Fibroblast of pulmonary artery (primary cell): ENCODE measurements around the gene COX4I1.

Experiments
- DNase-seq: peaks from one replicate; pipeline ENCODE4 v3.0.0-alpha.2; 2010; ENCODE audit warnings: low read depth
- H3K4me3 ChIP-seq: replicated peaks from 2 replicates; pipeline ENCODE4 v1.5.1; 2011; ENCODE audit warnings: low read depth, mild to moderate bottlenecking, control low read depth, low read length, moderate library complexity
- TF ChIP-seq, protein P1 (sequence below): IDR thresholded peaks from 2 replicates; pipeline ENCODE4 v1.5.1; 2011; ENCODE audit warnings: mild to moderate bottlenecking, control low read depth, low read length, inconsistent platforms; ENCODE audit errors: missing control alignments

The COX4I1 gene

DNA sequence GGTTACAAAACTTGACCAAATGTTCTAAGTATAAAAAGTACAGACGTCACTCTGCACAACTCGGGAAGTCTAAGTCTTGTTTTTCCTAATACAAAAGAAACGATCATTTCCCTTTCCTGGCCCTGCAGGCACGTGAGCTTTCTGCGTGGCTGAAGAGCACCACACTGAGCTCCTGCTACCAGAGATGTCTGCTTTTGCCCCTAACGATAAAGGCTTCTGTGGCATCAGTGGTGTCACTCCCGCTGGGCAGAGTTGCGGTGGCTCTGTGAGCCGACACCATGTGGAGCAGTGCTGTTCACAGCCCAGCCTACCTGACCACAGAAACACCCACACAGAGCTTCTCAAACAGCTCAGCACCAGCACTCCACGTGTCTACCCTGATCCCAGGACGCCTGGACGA lies 20.6 kb upstream of the COX4I1 start:
- no peak overlapping the region for H3K4me3 ChIP-seq
- DNase-seq, result no peak
- TF ChIP-seq, protein P1, sequence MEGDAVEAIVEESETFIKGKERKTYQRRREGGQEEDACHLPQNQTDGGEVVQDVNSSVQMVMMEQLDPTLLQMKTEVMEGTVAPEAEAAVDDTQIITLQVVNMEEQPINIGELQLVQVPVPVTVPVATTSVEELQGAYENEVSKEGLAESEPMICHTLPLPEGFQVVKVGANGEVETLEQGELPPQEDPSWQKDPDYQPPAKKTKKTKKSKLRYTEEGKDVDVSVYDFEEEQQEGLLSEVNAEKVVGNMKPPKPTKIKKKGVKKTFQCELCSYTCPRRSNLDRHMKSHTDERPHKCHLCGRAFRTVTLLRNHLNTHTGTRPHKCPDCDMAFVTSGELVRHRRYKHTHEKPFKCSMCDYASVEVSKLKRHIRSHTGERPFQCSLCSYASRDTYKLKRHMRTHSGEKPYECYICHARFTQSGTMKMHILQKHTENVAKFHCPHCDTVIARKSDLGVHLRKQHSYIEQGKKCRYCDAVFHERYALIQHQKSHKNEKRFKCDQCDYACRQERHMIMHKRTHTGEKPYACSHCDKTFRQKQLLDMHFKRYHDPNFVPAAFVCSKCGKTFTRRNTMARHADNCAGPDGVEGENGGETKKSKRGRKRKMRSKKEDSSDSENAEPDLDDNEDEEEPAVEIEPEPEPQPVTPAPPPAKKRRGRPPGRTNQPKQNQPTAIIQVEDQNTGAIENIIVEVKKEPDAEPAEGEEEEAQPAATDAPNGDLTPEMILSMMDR, result no peak

- DNase-seq, result no peak
- H3K4me3 ChIP-seq, result no peak overlapping the region
- TF ChIP-seq, protein P1, result no peak
Observed at GRCh38 chr16:85780281-85780680, 19.2 kb upstream of the COX4I1 start.

- DNase-seq, result no peak
- H3K4me3 ChIP-seq, result no peak overlapping the region
- TF ChIP-seq, protein P1, result no peak
Observed at GRCh38 chr16:85781156-85781555, 18.3 kb upstream of the COX4I1 start.

DNA sequence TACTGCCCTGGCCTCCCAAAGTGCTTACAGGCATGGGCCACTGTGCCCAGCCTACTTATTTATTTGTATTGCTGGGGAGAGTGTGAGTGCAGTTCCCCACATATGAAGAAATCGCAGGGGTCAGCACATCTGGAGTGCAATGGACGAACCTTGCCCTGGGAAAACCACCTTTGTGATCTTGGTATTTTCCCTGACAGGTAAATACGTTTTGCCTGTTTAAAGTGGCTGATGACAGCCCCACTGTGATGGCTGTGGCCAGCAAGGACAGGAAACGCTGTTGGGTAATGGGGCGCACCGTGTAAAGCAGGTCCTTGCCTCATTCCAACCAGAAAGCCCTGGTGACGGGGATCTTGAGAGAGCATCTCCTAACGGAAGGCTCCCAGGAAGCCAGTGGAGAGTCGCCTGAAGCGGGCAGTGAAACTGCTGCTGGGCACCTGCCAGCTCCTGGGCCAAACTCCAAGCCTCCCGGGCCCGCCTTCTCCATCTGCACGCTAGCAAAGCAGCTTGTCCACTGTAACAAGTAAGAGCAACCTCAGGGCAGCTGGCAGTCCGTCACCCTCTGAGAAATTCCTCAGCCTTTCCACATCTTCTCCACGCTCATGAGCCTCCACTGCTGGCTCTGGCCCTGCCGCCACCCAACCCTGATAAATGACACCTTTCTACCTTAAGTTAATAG lies 17.7 kb upstream of the COX4I1 start:
- DNase-seq, result peak; percentile 43
- TF ChIP-seq, protein P1, result no peak
- no peak overlapping the region for H3K4me3 ChIP-seq

DNA sequence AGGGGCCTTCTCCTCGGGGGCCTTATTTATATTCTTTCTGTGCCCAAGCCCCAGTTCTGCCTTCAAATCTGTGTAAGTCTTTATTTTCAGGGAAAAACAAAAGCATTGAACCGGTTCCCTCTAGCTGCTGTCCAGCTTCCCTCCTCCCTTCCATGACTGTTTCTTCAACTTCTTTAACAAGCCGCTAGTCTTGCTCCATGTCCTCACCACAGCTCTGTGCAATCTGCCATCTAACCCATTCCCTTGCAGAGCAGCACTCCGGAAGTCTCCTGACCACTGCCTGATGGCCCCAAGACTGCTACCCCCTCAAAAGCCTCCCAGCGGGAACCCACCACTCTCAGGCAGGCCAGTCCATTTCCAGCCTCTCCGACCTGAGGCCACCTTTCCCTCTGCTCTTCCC lies 17.0 kb upstream of the COX4I1 start:
- H3K4me3 ChIP-seq, result no peak overlapping the region
- TF ChIP-seq, protein P1, result no peak
- no peak for DNase-seq

- H3K4me3 ChIP-seq, result no peak overlapping the region
Observed at GRCh38 chr16:85783441-85783840, 16.1 kb upstream of the COX4I1 start.

More at GRCh38 chr16:85783441-85783840, 16.1 kb upstream of the COX4I1 start:
- DNase-seq, result no peak
- TF ChIP-seq, protein P1, result no peak
